ENCODE data around the gene AUP1. TPM values are rescaled to one million over a fixed set of nuclear protein-coding genes. Genes with fewer than 3 reads are reported as not detected.

AUP1 gene
- total and polyA plus RNA-seq, 9 of the 15 experiments (the other 6 are each of a cell fraction or from before 2014, with no cell fraction given): 70.7 to 245 (median 165) TPM

GRCh38 chr2:74507145-74507925, 22.2 kb downstream of the AUP1 start, which contains the start of gene PCGF1 (continued):
- TF ChIP-seq RBFOX2 (IDR thresholded peaks at IDR 0.05; ENCODE audit: low read depth, low read length) (peak; percentile 81), MTA3 (IDR thresholded peaks at IDR 0.05; ENCODE audit: borderline replicate concordance) (peak; percentile 75; the same call in 1 of the 2 replicates), SAFB (IDR thresholded peaks at IDR 0.05; ENCODE audit: borderline replicate concordance, low read depth, low read length) (no peak), ZNF780A (CRISPR knock-in tag; IDR thresholded peaks at IDR 0.05) (no peak), CHCHD3 (CRISPR knock-in tag; IDR thresholded peaks at IDR 0.05) (no peak), NEUROD1 (IDR thresholded peaks at IDR 0.05; ENCODE audit: borderline replicate concordance, low read depth, low read length, partially characterized antibody) (peak; percentile 23), STAG1 (CRISPR knock-in tag; IDR thresholded peaks at IDR 0.05; ENCODE audit: borderline replicate concordance) (no peak), ZNF696 (CRISPR knock-in tag; conservative IDR thresholded peaks at IDR 0.05) (no peak), HDAC2 (IDR thresholded peaks at IDR 0.05) (0 out of 2 replicates have a peak, but pooled peaks have one; percentile 37), IRF9 (tag; IDR thresholded peaks at IDR 0.05) (no peak), ZBTB7A (IDR thresholded peaks at IDR 0.05; ENCODE audit: borderline replicate concordance, control insufficient read depth, low read depth, low read length) (peak; percentile 92), KDM4B (IDR thresholded peaks at IDR 0.05; ENCODE audit: borderline replicate concordance in 2 of 2, low read depth in 1 of 2) (0 out of 4 replicates have a peak, but pooled peaks of 1 of the 2 experiments have one; percentile 68), SETDB1 (IDR thresholded peaks at IDR 0.05; ENCODE audit: low read length) (no peak), EP400 (IDR thresholded peaks at IDR 0.05) (peak; percentile 80), RBBP5 (IDR thresholded peaks at IDR 0.05; ENCODE audit: borderline replicate concordance, insufficient read depth, low read length, poor library complexity, severe bottlenecking) (peak; percentile 93), NUFIP1 (IDR thresholded peaks at IDR 0.05; ENCODE audit: partially characterized antibody) (no peak), ZNF592 (IDR thresholded peaks at IDR 0.05) (no peak), EP300 (IDR thresholded peaks at IDR 0.05; ENCODE audit: low read length) (peak; percentile 17; the same call in 1 of the 2 replicates), HSF4 (CRISPR knock-in tag; IDR thresholded peaks at IDR 0.05; ENCODE audit: borderline replicate concordance) (no peak), RFX7 (CRISPR knock-in tag; IDR thresholded peaks at IDR 0.05) (no peak), MECOM (CRISPR knock-in tag; IDR thresholded peaks at IDR 0.05) (no peak), NCOA4 (IDR thresholded peaks at IDR 0.05; ENCODE audit: partially characterized antibody) (no peak), RCOR1 (IDR thresholded peaks at IDR 0.05; ENCODE audit: borderline replicate concordance in 1 of 2, low read depth in 2 of 2, low read length in 2 of 2) (peak in 1 of 2 experiments; percentile 52; a peak in 2 of 4 replicates), HCFC1 (IDR thresholded peaks at IDR 0.05; ENCODE audit: low read depth, low read length) (no peak; the same call in none of the 2 replicates), ZNF324 (CRISPR knock-in tag; IDR thresholded peaks at IDR 0.05) (no peak)

Measured in K562 (cell line).